HG03521 (cell line): ENCODE data around the gene RPLP2.

Experiments
- ATAC-seq: cut with Tn5 transposase; IDR thresholded peaks from one replicate; pipeline ENCODE4 v1.9.1; 2021; ENCODE audit warnings: mild to moderate bottlenecking, moderate library complexity; ENCODE audit not compliant: unreplicated experiment

Gene RPLP2

GRCh38 chr11:790721-791564, 18.8 kb upstream of the RPLP2 start:
- no peak for ATAC-seq

- no peak for ATAC-seq
Observed at GRCh38 chr11:791658-792534, 17.9 kb upstream of the RPLP2 start.

GRCh38 chr11:792535-792821, 17.3 kb upstream of the RPLP2 start:
- no peak for ATAC-seq

- no peak for ATAC-seq
Observed at GRCh38 chr11:792873-793272, 16.9 kb upstream of the RPLP2 start.

GRCh38 chr11:793556-793955, 16.2 kb upstream of the RPLP2 start:
- ATAC-seq = no peak

- no peak for ATAC-seq
Observed at GRCh38 chr11:794013-794765, 15.6 kb upstream of the RPLP2 start.

GRCh38 chr11:794766-795633, 14.8 kb upstream of the RPLP2 start:
- ATAC-seq = no peak

GRCh38 chr11:795634-796564, 13.9 kb upstream of the RPLP2 start:
- ATAC-seq = no peak

- ATAC-seq = no peak
Observed at GRCh38 chr11:796565-797295, 13.0 kb upstream of the RPLP2 start.

GRCh38 chr11:797296-798092, 12.3 kb upstream of the RPLP2 start:
- peak; percentile 31 for ATAC-seq

- ATAC-seq = peak; percentile 61
Observed at GRCh38 chr11:798093-798713, 11.6 kb upstream of the RPLP2 start, which contains the start of gene SLC25A22. TSS of gene SLC25A22 (minus strand) at chr11:798281. CDS start at chr11:795006, 3,275 bp downstream.

- ATAC-seq = no peak
Observed at GRCh38 chr11:799641-800316, 10.0 kb upstream of the RPLP2 start.

- no peak for ATAC-seq
Observed at GRCh38 chr11:800473-800872, 9.3 kb upstream of the RPLP2 start.

GRCh38 chr11:801097-801780, 8.5 kb upstream of the RPLP2 start:
- ATAC-seq = no peak

- no peak for ATAC-seq
Observed at GRCh38 chr11:802018-802617, 7.6 kb upstream of the RPLP2 start.
